H9 (cell line): ENCODE data around the gene MICAL2. TPM values are rescaled to one million over a fixed set of nuclear protein-coding genes. Genes with fewer than 3 reads are reported as not detected.

Experiments
- DNase-seq: peaks from one replicate; pipeline ENCODE4 v3.0.0-alpha.2; 2017
- H2AFZ ChIP-seq: one replicate; pipeline ENCODE4 v1.6.1; 2013; ENCODE audit warnings: mild to moderate bottlenecking, low read length, control low read depth, moderate library complexity
- H2AK5ac ChIP-seq: 2 replicates; pipeline ENCODE4 v1.6.1; 2013; ENCODE audit warnings: low read length, control low read depth, mixed read lengths; ENCODE audit not compliant: insufficient read length
- H2BK120ac ChIP-seq: one replicate; pipeline ENCODE4 v1.6.1; 2013; ENCODE audit warnings: low read depth, mild to moderate bottlenecking, low read length, control low read depth, inconsistent platforms; ENCODE audit not compliant: poor library complexity, severe bottlenecking
- H2BK12ac ChIP-seq: 2 replicates; pipeline ENCODE4 v1.6.1; 2013; ENCODE audit warnings: low read length, control low read depth, mixed read lengths, low read depth; ENCODE audit not compliant: insufficient read length
- H2BK15ac ChIP-seq: 2 replicates; pipeline ENCODE4 v1.6.1; 2013; ENCODE audit warnings: low read depth, low read length, control low read depth
- H2BK20ac ChIP-seq: one replicate; pipeline ENCODE4 v1.6.1; 2013; ENCODE audit warnings: low read depth, mild to moderate bottlenecking, low read length, control low read depth, inconsistent platforms; ENCODE audit not compliant: poor library complexity, severe bottlenecking
- H2BK5ac ChIP-seq: 2 replicates; pipeline ENCODE4 v1.6.1; 2013; ENCODE audit warnings: low read length, control low read depth, mixed read lengths; ENCODE audit not compliant: insufficient read length
- H3K14ac ChIP-seq: 2 replicates; pipeline ENCODE4 v1.6.1; 2013; ENCODE audit warnings: low read length, control low read depth; ENCODE audit not compliant: insufficient read depth
- H3K18ac ChIP-seq: 2 replicates; pipeline ENCODE4 v1.6.1; 2013; ENCODE audit warnings: low read depth, mild to moderate bottlenecking, mixed read lengths, low read length, control low read depth; ENCODE audit not compliant: insufficient read length
- H3K23ac ChIP-seq: 2 replicates; pipeline ENCODE4 v1.6.1; 2013; ENCODE audit warnings: low read length, control low read depth, mixed read lengths, low read depth; ENCODE audit not compliant: insufficient read length
- H3K23me2 ChIP-seq: 2 replicates; pipeline ENCODE4 v1.6.1; 2013; ENCODE audit warnings: low read depth, mild to moderate bottlenecking, mixed read lengths, low read length, control low read depth; ENCODE audit not compliant: insufficient read length, poor library complexity, severe bottlenecking
- H3K27ac ChIP-seq: 2 replicates; pipeline ENCODE4 v1.5.1; 2013; ENCODE audit warnings: low read length, control low read depth, mixed read lengths, low read depth; ENCODE audit not compliant: insufficient read length
- H3K27me3 ChIP-seq: 2 replicates; pipeline ENCODE4 v1.6.1; 2013; ENCODE audit warnings: low read length, control low read depth, inconsistent platforms; ENCODE audit not compliant: insufficient read depth
- H3K4ac ChIP-seq: 2 replicates; pipeline ENCODE4 v1.6.1; 2013; ENCODE audit warnings: low read depth, mild to moderate bottlenecking, control low read depth, inconsistent platforms, low read length, moderate library complexity
- H3K4me1 ChIP-seq: 2 replicates; pipeline ENCODE4 v1.6.1; 2013; ENCODE audit warnings: low read length, control low read depth, inconsistent platforms; ENCODE audit not compliant: insufficient read depth
- H3K4me2 ChIP-seq: 2 replicates; pipeline ENCODE4 v1.6.1; 2013; ENCODE audit warnings: low read length, control low read depth, mixed read lengths; ENCODE audit not compliant: insufficient read length, insufficient read depth
- H3K56ac ChIP-seq: 2 replicates; pipeline ENCODE4 v1.6.1; 2013; ENCODE audit warnings: low read depth, mild to moderate bottlenecking, mixed read lengths, low read length, control low read depth; ENCODE audit not compliant: insufficient read length
- H3K79me1 ChIP-seq: 2 replicates; pipeline ENCODE4 v1.6.1; 2013; ENCODE audit warnings: low read depth, mild to moderate bottlenecking, moderate library complexity, low read length, control low read depth, inconsistent platforms; ENCODE audit not compliant: insufficient read depth, poor library complexity, severe bottlenecking
- H3K79me2 ChIP-seq: 2 replicates; pipeline ENCODE4 v1.6.1; 2013; ENCODE audit warnings: low read length, control low read depth, inconsistent platforms; ENCODE audit not compliant: insufficient read depth
- H3K9ac ChIP-seq: 2 replicates; pipeline ENCODE4 v1.6.1; 2013; ENCODE audit warnings: low read length, control low read depth, mixed read lengths; ENCODE audit not compliant: insufficient read length; ENCODE audit errors: extremely low read depth
- H3K9me3 ChIP-seq: one replicate; pipeline ENCODE4 v1.6.1; 2013; ENCODE audit warnings: low read depth, low read length, inconsistent platforms; ENCODE audit not compliant: control insufficient read depth
- H3T11ph ChIP-seq: one replicate; pipeline ENCODE4 v1.6.1; 2013; ENCODE audit warnings: mild to moderate bottlenecking, low read length, control low read depth, inconsistent platforms
- H4K20me1 ChIP-seq: one replicate; pipeline ENCODE4 v1.6.1; 2013; ENCODE audit not compliant: control insufficient read depth, insufficient read length, insufficient read depth
- H4K5ac ChIP-seq: 2 replicates; pipeline ENCODE4 v1.6.1; 2013; ENCODE audit warnings: low read depth, mild to moderate bottlenecking, mixed read lengths, low read length, control low read depth; ENCODE audit not compliant: insufficient read length
- H4K8ac ChIP-seq: replicated peaks from 2 replicates; pipeline ENCODE4 v1.6.1; 2013; ENCODE audit warnings: low read length, control low read depth, mixed read lengths, low read depth; ENCODE audit not compliant: insufficient read length
- H4K91ac ChIP-seq: 2 replicates; pipeline ENCODE4 v1.6.1; 2013; ENCODE audit warnings: low read depth, mild to moderate bottlenecking, moderate library complexity, mixed read lengths, low read length, control low read depth; ENCODE audit not compliant: insufficient read length
- H3K27ac Mint-ChIP-seq, 3 experiments: 2 replicates in 2 of 3; 3 replicates in 1 of 3; pipeline ENCODE4 v1.8.0; 2020 to 2021; ENCODE audit warnings: mixed read lengths in 3 of 3, mild to moderate bottlenecking in 1 of 3, moderate library complexity in 1 of 3
- H3K27me3 Mint-ChIP-seq: 2 replicates; pipeline ENCODE4 v1.8.0; 2021; ENCODE audit warnings: low read depth, mild to moderate bottlenecking, moderate library complexity, mixed read lengths
- H3K36me3 Mint-ChIP-seq, 3 experiments: 2 replicates in 2 of 3; 3 replicates in 1 of 3; pipeline ENCODE4 v1.8.0; 2020 to 2021; ENCODE audit warnings: low read depth in 3 of 3, mixed read lengths in 3 of 3; ENCODE audit not compliant: insufficient read depth in 1 of 3
- H3K4me1 Mint-ChIP-seq, 2 experiments: 2 replicates each; pipeline ENCODE4 v1.8.0; 2020; ENCODE audit warnings: mixed read lengths in 2 of 2
- H3K4me3 Mint-ChIP-seq, 2 experiments: 2 replicates in 1 of 2; 3 replicates in 1 of 2; pipeline ENCODE4 v1.8.0; 2020 to 2021; ENCODE audit warnings: mild to moderate bottlenecking in 2 of 2, mixed read lengths in 2 of 2, moderate library complexity in 1 of 2
- H3K9me3 Mint-ChIP-seq, 2 experiments: 2 replicates in 1 of 2; 3 replicates in 1 of 2; pipeline ENCODE4 v1.8.0; 2020; ENCODE audit warnings: mild to moderate bottlenecking in 2 of 2, mixed read lengths in 2 of 2, moderate library complexity in 1 of 2
- CTCF ChIP-seq: fragments of 200-600 bp; sonication (generic); conservative IDR thresholded peaks from 3 replicates; pipeline ENCODE4 v1.8.0; 2021; ENCODE audit warnings: antibody characterized with exemption, mild to moderate bottlenecking
- WGBS: extraction: QIAGEN DNeasy Blood & Tissue Kit; methylation state at CpG from one replicate; pipeline ENCODE4 v1.1.7; 2013; ENCODE audit warnings: missing lambda C conversion rate, low lambda C conversion rate, mixed read lengths; ENCODE audit not compliant: insufficient read length; ENCODE audit errors: extremely low coverage; 5-methylcytosine and 5-hydroxymethylcytosine counted together
- total RNA-seq: library from RNA; stranded (reverse); gene quantifications from 2 replicates; pipeline ENCODE4 v1.2.1, GENCODE V29; 2021

Gene MICAL2
- total RNA-seq, 1 experiment from 2014 or later: 4.7 TPM

GRCh38 chr11:12088047-12088481 is 22.3 kb upstream of the MICAL2 start:
- H3K79me1 ChIP-seq: no peaks in the 10 kb centered on the region
- H3K4ac ChIP-seq: no peak overlapping the region
- H3K4me1 Mint-ChIP-seq: peaks cover 26 to 27% of the 10 kb centered on the region in 2 experiments
- H2BK5ac ChIP-seq: no peak overlapping the region
- H3K9me3 Mint-ChIP-seq: no peaks in the 10 kb centered on the region
- no peak overlapping the region for H3K56ac ChIP-seq
- H2AK5ac ChIP-seq: no peak overlapping the region
- no peaks in the 10 kb centered on the region for H3K36me3 Mint-ChIP-seq
- H3K27ac ChIP-seq: no peak overlapping the region
- H3K14ac ChIP-seq: no peak overlapping the region
- no peaks in the 10 kb centered on the region for H3K23me2 ChIP-seq
- H4K20me1 ChIP-seq: no peaks in the 10 kb centered on the region
- H3T11ph ChIP-seq: no peak overlapping the region
- H3K9ac ChIP-seq: no peak overlapping the region
- no peak overlapping the region for H4K8ac ChIP-seq
- TF ChIP-seq CTCF: no peak
- H4K91ac ChIP-seq: no peak overlapping the region
- H2BK120ac ChIP-seq: no peak overlapping the region
- no peak overlapping the region for H2BK15ac ChIP-seq
- no peaks in the 10 kb centered on the region for H3K4me1 ChIP-seq
- H3K18ac ChIP-seq: no peak overlapping the region
- no peak overlapping the region for H3K4me2 ChIP-seq
- no peak overlapping the region for H3K4me3 Mint-ChIP-seq
- no peak overlapping the region for H2BK20ac ChIP-seq
- no peak overlapping the region for H3K23ac ChIP-seq
- peaks cover 9% of the 10 kb centered on the region for H3K27me3 Mint-ChIP-seq
- no peak overlapping the region for H2AFZ ChIP-seq
- H2BK12ac ChIP-seq: no peak overlapping the region
- WGBS: no CpG with 5 or more reads among the region's 7 CpGs
- no peak for DNase-seq
- no peak overlapping the region; a peak in 1 of 7 replicates for H3K27ac Mint-ChIP-seq
- H3K27me3 ChIP-seq: no peaks in the 10 kb centered on the region
- no peak overlapping the region for H4K5ac ChIP-seq
- no peaks in the 10 kb centered on the region for H3K9me3 ChIP-seq
- no peaks in the 10 kb centered on the region for H3K79me2 ChIP-seq
